Measurements from ENCODE around the gene ZBTB39.
"Not testable (repeated sequence)": the region's sequence is repeated elsewhere in the genome, so short reads cannot be mapped to it uniquely, and the experiment has no call there.

Gene ZBTB39

GRCh38 chr12:57031138-57031725, 24.9 kb upstream of the ZBTB39 start:
- DNase-seq: peak; percentile 19

- no peak for DNase-seq
These were observed 23.1 kb upstream of the ZBTB39 start for GRCh38 chr12:57029457-57029856.

GRCh38 chr12:57027805-57028153, 21.4 kb upstream of the ZBTB39 start:
- no peak for DNase-seq

- DNase-seq: no peak
These were observed 20.9 kb upstream of the ZBTB39 start for GRCh38 chr12:57027011-57027804.

GRCh38 chr12:57025196-57025595, 18.9 kb upstream of the ZBTB39 start:
- no peak for DNase-seq

GRCh38 chr12:57022324-57022723, 16.0 kb upstream of the ZBTB39 start:
- DNase-seq: not testable (repeated sequence)

GRCh38 chr12:57019983-57020719, 13.8 kb upstream of the ZBTB39 start:
- no peak for DNase-seq

GRCh38 chr12:57018906-57019305, 12.6 kb upstream of the ZBTB39 start:
- no peak for DNase-seq

- not testable (repeated sequence) for DNase-seq
These were observed 12.0 kb upstream of the ZBTB39 start for GRCh38 chr12:57018353-57018752.

GRCh38 chr12:57016348-57016747, 10.0 kb upstream of the ZBTB39 start, which contains the start of gene TAC3:
TSS of gene TAC3 (minus strand) at chr12:57016529. CDS start at chr12:57015797, 732 bp downstream.
- DNase-seq: no peak

- DNase-seq: no peak
These were observed 6.5 kb upstream of the ZBTB39 start for GRCh38 chr12:57012600-57013465.

- peak; percentile 33 for DNase-seq
These were observed 5.4 kb upstream of the ZBTB39 start for GRCh38 chr12:57011438-57012424.

- no peak for DNase-seq
These were observed 4.4 kb upstream of the ZBTB39 start for GRCh38 chr12:57010627-57011247.

GRCh38 chr12:57009949-57010626, 3.7 kb upstream of the ZBTB39 start:
- no peak for DNase-seq

- peak; percentile 69 for DNase-seq
These were observed 1.8 kb upstream of the ZBTB39 start for GRCh38 chr12:57008178-57008577.

GRCh38 chr12:57006809-57007475, 596 bp upstream of the ZBTB39 start:
- DNase-seq: peak; percentile 27

GRCh38 chr12:57004651-57005050, 1.7 kb downstream of the ZBTB39 start:
- no peak for DNase-seq

GRCh38 chr12:57003395-57003794, 3.0 kb downstream of the ZBTB39 start:
- no peak for DNase-seq

GRCh38 chr12:57001448-57001906, 4.9 kb downstream of the ZBTB39 start:
- DNase-seq: peak; percentile 68

GRCh38 chr12:57000393-57000792, 6.0 kb downstream of the ZBTB39 start:
- no peak for DNase-seq

All from CD4-positive, alpha-beta T cell treated with Interleukin-4 for 4 hours (primary cell).